Neutrophil (primary cell): Measurements from ENCODE around the gene AFTPH.

ENCODE experiments used
- H3K27ac ChIP-seq: fragments of 200-600 bp; sonication (generic); 2 replicates; pipeline ENCODE4 v1.5.1; 2016; ENCODE audit warnings: mild to moderate bottlenecking, moderate library complexity
- H3K27me3 ChIP-seq: fragments of 200-600 bp; sonication (generic); 2 replicates; pipeline ENCODE4 v1.6.0; 2016; ENCODE audit warnings: mild to moderate bottlenecking
- H3K36me3 ChIP-seq: fragments of 200-600 bp; sonication (generic); 2 replicates; pipeline ENCODE4 v1.5.1; 2017
- H3K4me1 ChIP-seq, 2 experiments: fragments of 200-600 bp in 1 of 2; sonication (generic) in 1 of 2; 1 replicate in 1 of 2; 2 replicates in 1 of 2; pipeline versions ENCODE4 v1.5.1 to v1.6.1; 2013 to 2016; ENCODE audit warnings: low read depth in 1 of 2, low read length in 1 of 2, mild to moderate bottlenecking in 1 of 2, moderate library complexity in 1 of 2; ENCODE audit not compliant: control insufficient read depth in 1 of 2, insufficient read depth in 1 of 2
- H3K4me3 ChIP-seq, 2 experiments: fragments of 200-600 bp in 1 of 2; sonication (generic) in 1 of 2; 1 replicate in 1 of 2; 2 replicates in 1 of 2; pipeline ENCODE4 v1.5.1; 2013 to 2016; ENCODE audit warnings: low read depth in 1 of 2, low read length in 1 of 2, mild to moderate bottlenecking in 1 of 2, moderate library complexity in 1 of 2
- H3K9me3 ChIP-seq: fragments of 200-600 bp; sonication (generic); 2 replicates; pipeline ENCODE4 v1.5.1; 2016
- TF ChIP-seq, protein P1 (sequence below): fragments of 200-600 bp; sonication (generic); IDR thresholded peaks from 2 replicates; pipeline ENCODE4 v1.5.1; 2016; ENCODE audit warnings: antibody characterized with exemption

Gene AFTPH

DNA sequence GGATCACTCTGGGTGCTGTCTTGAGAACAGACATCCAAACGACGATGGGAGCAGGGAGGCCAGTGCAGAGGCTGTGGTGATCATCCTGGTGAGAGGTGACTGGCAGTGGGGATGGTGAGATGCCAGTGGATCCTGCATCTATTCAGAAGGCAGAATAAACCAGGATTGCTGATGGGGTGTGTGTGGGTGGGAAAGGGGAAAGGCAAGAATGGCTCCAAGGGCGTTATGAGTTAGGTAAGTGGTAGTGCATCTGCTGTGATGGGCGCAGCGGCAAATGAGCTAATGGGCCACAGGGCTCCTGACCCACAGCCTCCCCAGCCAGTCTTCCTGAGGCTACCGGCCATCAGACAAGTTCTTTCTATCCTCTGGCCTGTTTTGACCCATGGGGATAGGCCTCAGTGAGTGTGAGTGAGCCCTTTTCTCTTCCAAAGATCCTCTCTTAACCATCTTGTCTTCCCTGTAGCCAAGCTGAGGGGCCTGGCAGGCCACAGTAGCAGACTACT is 100.0 kb downstream of the AFTPH start:
- H3K27ac ChIP-seq, result no peak overlapping the region
- no peaks in the 10 kb centered on the region for H3K36me3 ChIP-seq
- no peaks in the 10 kb centered on the region for H3K27me3 ChIP-seq
- H3K9me3 ChIP-seq, result no peaks in the 10 kb centered on the region
- peaks cover 0 to 10% of the 10 kb centered on the region in 2 experiments for H3K4me1 ChIP-seq
- H3K4me3 ChIP-seq, result no peak overlapping the region
- TF ChIP-seq, protein P1, sequence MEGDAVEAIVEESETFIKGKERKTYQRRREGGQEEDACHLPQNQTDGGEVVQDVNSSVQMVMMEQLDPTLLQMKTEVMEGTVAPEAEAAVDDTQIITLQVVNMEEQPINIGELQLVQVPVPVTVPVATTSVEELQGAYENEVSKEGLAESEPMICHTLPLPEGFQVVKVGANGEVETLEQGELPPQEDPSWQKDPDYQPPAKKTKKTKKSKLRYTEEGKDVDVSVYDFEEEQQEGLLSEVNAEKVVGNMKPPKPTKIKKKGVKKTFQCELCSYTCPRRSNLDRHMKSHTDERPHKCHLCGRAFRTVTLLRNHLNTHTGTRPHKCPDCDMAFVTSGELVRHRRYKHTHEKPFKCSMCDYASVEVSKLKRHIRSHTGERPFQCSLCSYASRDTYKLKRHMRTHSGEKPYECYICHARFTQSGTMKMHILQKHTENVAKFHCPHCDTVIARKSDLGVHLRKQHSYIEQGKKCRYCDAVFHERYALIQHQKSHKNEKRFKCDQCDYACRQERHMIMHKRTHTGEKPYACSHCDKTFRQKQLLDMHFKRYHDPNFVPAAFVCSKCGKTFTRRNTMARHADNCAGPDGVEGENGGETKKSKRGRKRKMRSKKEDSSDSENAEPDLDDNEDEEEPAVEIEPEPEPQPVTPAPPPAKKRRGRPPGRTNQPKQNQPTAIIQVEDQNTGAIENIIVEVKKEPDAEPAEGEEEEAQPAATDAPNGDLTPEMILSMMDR, result no peak

DNA sequence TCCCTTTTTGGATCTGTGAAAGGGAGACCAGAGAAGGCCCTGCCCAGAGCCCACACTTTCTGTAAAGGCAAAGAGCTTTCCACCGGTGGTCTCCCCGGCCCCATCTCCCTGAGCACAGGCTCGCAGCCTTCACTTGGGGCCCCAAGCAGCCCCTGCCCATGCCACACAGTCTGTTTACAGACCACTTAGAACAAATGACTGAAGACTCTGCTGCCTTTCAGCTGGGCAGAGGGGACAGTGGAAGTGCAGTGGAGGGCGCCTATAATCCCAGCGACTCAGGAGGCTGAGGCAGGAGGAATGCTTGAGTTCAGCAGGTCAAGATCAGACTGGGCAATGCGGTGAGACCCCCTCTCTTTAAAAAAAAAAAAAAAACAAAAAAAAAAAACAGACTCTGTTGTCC is 100.7 kb downstream of the AFTPH start:
- H3K4me3 ChIP-seq, result no peak overlapping the region

DNA sequence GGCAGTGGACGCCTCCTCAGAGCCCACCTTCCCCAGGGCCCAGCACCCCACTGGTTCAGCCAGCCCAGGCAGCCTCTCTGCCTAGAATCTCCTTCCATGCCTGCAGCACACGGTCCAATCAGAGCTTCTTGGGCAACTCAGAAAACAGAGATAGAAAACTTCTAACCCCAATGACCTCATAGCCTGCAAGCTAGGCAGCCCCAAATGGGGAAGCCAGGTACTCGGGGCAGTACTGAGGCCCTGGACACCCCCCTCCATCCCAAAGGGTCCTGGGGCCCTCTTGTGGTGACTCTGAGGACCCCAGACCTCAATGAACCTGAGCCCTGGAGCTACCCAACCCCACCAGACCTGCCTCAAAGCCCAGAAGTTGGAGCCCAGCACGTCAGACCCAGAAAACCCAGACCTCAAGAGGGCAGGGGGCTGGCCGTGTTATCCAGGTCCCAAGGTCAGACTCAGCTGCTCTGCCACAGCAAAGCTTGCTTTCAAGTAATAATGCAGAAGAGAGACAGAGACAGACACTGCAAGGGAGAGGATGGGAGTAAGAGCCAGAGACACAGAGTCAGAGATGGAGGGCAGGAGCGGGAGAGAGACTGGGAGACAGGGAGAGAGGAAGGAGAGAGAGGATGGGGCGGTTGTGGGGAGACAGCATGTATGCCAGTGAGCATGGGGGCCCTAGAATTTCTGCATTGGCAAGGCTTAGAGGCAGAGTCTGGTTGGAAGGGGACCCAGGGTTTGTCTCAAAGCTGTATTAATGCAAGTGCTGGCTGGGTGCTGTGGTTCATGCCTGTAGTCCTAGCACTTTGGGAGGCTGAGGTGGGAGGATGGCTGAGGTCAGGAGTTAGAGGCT is 101.4 kb downstream of the AFTPH start:
- H3K27ac ChIP-seq, result peak overlapping the region; percentile 18
- H3K4me3 ChIP-seq, result no peak overlapping the region
- peaks cover 0 to 10% of the 10 kb centered on the region in 2 experiments for H3K4me1 ChIP-seq
- H3K36me3 ChIP-seq, result peaks cover 1% of the 10 kb centered on the region
- no peaks in the 10 kb centered on the region for H3K27me3 ChIP-seq
- TF ChIP-seq, protein P1, result no peak
- H3K9me3 ChIP-seq, result no peaks in the 10 kb centered on the region

More for the DNA sequence above, 100.7 kb downstream of the AFTPH start:
- Histone ChIP-seq H3K9me3 (no peaks in the 10 kb centered on the region), H3K27ac (no peak overlapping the region), H3K27me3 (no peaks in the 10 kb centered on the region), H3K4me1 (peaks cover 0 to 10% of the 10 kb centered on the region in 2 experiments), H3K36me3 (no peaks in the 10 kb centered on the region)
- TF ChIP-seq, protein P1, result no peak

DNA sequence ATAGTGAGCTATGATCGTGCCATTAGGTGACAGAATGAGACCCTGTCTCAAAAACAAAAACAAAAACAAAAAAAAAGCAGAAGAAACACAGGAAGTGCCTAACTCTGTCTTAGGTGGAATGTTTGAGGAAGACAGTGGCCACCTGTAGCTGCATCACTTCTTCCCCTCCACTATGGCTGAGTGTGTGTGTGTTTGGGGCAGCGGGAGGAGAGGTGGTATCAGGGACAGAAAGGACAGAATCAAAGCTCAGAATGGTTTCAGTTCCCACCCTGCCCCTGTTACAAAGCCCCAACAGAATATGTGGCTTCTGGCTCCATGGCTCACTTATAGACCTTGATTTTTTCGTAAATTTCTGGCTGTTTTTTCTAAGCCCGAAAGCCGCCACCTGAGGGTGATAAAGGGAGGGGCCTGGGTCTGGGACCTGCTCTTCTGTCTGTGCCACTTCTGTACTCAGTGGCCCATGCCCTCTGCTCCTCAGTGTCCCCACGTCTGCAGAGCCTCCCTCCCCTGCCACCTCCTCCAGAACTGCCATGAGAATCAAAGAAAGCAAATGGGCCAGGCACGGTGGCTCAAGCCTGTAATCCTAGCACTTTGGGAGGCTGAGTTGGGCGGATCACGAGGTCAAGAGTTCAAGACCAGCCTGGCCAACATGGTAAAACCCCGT is 102.2 kb downstream of the AFTPH start:
- H3K9me3 ChIP-seq, result no peaks in the 10 kb centered on the region
- TF ChIP-seq, protein P1, result no peak
- H3K4me1 ChIP-seq, result peaks cover 0 to 10% of the 10 kb centered on the region in 2 experiments
- H3K4me3 ChIP-seq, result no peak overlapping the region
- H3K27me3 ChIP-seq, result no peaks in the 10 kb centered on the region
- H3K36me3 ChIP-seq, result peaks cover 7% of the 10 kb centered on the region
- peak overlapping the region; percentile 18 for H3K27ac ChIP-seq

DNA sequence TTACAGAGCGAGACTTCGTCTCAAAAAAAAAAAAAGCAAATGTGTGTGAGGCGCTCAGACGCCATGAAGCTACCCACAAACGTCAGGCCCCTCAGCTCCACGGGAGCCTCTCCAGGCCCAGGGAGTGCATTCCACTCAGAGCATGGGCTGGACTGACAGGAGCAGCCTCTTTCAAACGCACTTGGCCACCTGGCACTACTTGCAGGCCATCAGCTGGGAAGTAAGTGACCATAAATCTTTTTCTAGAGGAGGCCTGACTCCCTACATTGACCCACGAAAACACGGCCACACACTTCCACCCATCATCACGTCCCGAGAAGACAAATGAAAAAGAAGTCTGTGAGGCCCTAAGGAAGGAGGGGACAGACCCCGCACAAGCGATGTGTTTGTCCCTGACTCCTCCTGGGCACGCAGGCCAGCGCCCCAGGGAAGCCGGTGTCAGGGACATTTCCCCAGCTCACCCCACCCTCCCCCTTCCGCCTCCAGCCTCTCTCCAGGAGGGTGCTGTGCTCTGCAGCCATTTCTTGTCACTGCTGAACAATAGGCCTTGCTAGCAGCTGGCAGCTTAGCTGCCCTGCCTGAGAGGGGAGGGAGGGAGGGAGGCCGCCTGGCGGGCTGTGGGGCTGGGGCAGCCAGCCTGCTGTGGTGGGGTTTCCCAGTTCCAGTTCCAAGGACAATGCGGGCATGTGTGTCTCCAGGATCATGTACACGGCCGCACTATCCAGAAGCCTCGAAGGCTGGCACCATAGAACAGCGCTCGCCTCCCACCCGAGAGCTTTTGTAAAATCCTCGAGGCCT is 103.0 kb downstream of the AFTPH start:
- Histone ChIP-seq H3K4me1 (peaks cover 0 to 10% of the 10 kb centered on the region in 2 experiments), H3K36me3 (peaks cover 10% of the 10 kb centered on the region), H3K9me3 (no peaks in the 10 kb centered on the region), H3K27ac (no peak overlapping the region), H3K4me3 (no peak overlapping the region), H3K27me3 (no peaks in the 10 kb centered on the region)
- TF ChIP-seq, protein P1, result no peak
